AG04450 (cell line): Measurements from ENCODE around the gene MEX3D. TPM values are rescaled to one million over a fixed set of nuclear protein-coding genes. Genes with fewer than 3 reads are reported as not detected.
A peak's percentile ranks its signal among the peaks of the same experiment; 100 is the strongest.

Experiments
- CTCF ChIA-PET: fragments of 300-600, 350-600 bp; formaldehyde crosslinking; extraction: SDS; loops from one replicate; lab custom pipeline; 2022; ENCODE audit warnings: antibody characterized with exemption, inconsistent platforms; lab: Charles Lee
- POLR2A ChIA-PET: fragments of 350-600 bp; formaldehyde crosslinking; extraction: SDS; loops from one replicate; lab custom pipeline; 2021; ENCODE audit warnings: antibody characterized with exemption, inconsistent platforms; lab: Yijun Ruan, JAX
- DNase-seq: peaks from one replicate; pipeline ENCODE4 v3.0.0-alpha.2; 2011; ENCODE audit warnings: low read depth, low spot score
- H3K27ac ChIP-seq: one replicate; pipeline ENCODE4 v1.5.1; 2012; ENCODE audit warnings: low read depth, low read length, control low read depth
- H3K27me3 ChIP-seq: one replicate; pipeline ENCODE4 v1.6.0; 2012; ENCODE audit warnings: low read length; ENCODE audit not compliant: control insufficient read depth, insufficient read depth
- H3K4me3 ChIP-seq: 2 replicates; pipeline ENCODE4 v1.5.1; 2011; ENCODE audit warnings: mild to moderate bottlenecking, low read depth, low read length, control low read depth
- H3K9me3 ChIP-seq: 2 replicates; pipeline ENCODE4 v1.5.1; 2012; ENCODE audit warnings: low read length; ENCODE audit not compliant: control insufficient read depth, insufficient read depth
- polyA plus RNA-seq: library from polyadenylated mRNA; depleted of rRNA; stranded (reverse); fragments of >200 nt; gene quantifications from 2 replicates; pipeline ENCODE4 v1.2.3, GENCODE V29; 2011
- TF ChIP-seq, protein P1 (sequence below): IDR thresholded peaks from 2 replicates; pipeline ENCODE4 v1.5.1; 2011; ENCODE audit warnings: low read depth, low read length, control low read depth, inconsistent platforms

Gene MEX3D
- polyA plus RNA-seq, 1 experiment = 5.4 TPM

DNA sequence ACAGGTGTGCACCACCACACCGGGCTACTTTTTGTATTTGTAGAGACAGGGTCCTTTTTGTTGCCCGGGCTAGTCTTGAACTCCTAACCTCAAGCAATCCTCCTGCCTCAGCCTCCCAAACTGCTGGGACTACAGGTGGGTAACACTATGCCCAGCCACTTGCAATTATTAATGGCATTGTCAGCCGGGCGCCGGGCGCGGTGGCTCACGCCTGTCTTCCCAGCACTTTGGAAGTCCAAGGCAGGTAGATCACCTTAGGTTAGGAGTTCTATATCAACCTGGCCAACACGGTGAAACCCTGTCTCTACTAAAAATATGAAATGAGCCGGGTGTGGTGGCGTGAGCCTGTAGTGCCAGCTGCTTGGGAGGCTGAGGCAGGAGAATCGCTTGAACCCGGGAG is 2.7 kb upstream of the MEX3D start:
- ChIA-PET CTCF (no interaction called here), POLR2A (no interaction called here)
- DNase-seq = no peak
- TF ChIP-seq, protein P1, sequence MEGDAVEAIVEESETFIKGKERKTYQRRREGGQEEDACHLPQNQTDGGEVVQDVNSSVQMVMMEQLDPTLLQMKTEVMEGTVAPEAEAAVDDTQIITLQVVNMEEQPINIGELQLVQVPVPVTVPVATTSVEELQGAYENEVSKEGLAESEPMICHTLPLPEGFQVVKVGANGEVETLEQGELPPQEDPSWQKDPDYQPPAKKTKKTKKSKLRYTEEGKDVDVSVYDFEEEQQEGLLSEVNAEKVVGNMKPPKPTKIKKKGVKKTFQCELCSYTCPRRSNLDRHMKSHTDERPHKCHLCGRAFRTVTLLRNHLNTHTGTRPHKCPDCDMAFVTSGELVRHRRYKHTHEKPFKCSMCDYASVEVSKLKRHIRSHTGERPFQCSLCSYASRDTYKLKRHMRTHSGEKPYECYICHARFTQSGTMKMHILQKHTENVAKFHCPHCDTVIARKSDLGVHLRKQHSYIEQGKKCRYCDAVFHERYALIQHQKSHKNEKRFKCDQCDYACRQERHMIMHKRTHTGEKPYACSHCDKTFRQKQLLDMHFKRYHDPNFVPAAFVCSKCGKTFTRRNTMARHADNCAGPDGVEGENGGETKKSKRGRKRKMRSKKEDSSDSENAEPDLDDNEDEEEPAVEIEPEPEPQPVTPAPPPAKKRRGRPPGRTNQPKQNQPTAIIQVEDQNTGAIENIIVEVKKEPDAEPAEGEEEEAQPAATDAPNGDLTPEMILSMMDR = no peak
- Histone ChIP-seq H3K4me3 (no peak overlapping the region), H3K27me3 (peaks cover 4% of the 10 kb centered on the region), H3K9me3 (peaks cover 2% of the 10 kb centered on the region; the same call in 1 of the 2 replicates), H3K27ac (no peak overlapping the region)

DNA sequence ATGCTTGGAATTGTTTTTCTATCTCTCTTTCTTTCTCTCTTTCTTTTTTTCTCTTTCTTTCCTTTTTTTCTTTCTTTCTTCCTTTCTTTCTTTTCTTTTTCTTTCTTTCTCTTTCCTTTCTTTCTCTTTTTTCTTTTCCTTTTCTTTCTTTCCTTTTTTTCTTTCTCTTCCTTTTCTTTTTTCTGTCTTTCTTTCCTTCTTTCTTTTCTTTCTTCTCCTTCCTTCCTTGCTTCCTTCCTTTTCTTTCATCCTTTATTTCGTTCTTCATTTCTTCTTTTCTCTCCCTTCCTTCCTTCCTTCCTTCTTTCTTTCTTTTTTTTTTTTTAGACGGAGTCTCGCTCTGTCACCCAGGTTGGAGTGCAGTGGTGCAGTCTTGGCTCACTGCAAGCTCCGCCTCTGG is 1.9 kb upstream of the MEX3D start:
- POLR2A ChIA-PET = interaction anchor here (0.5 kb wide), 1 partner anchor 12 kb away, joined by 3 read pairs; no protein-coding TSS in a partner anchor
- TF ChIP-seq, protein P1 = no peak
- H3K9me3 ChIP-seq = peaks cover 2% of the 10 kb centered on the region; the same call in 1 of the 2 replicates
- no peak for DNase-seq
- no peak overlapping the region for H3K27ac ChIP-seq
- H3K4me3 ChIP-seq = no peak overlapping the region
- H3K27me3 ChIP-seq = peaks cover 4% of the 10 kb centered on the region
- CTCF ChIA-PET = no interaction called here

DNA sequence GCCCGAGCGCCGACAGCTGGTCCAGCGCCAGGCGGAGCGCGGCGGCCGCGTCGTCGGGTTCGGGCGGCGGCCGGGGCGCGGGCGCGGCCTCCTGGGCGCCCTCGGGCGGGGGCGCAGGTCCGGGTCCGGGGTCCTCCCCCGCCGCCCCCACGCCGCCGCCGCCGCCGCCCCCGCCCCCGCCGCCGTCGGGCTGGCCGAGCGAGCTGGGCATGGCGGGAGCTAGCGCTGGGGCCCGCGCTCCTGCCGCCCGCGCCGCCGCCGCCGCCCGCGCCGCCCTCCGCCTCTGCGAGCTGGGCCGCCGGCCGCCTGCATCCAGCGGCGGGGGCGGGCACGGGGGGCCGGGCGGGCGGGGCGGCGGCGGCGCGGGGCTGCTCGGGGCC is 287 bp downstream of the MEX3D start:
- TF ChIP-seq, protein P1 = no peak
- Histone ChIP-seq H3K27ac (no peak overlapping the region), H3K27me3 (peaks cover 4% of the 10 kb centered on the region), H3K9me3 (peaks cover 2% of the 10 kb centered on the region; the same call in 1 of the 2 replicates), H3K4me3 (peak overlapping the region; percentile 79; the same call in 1 of the 2 replicates)
- ChIA-PET POLR2A (no interaction called here), CTCF (no interaction called here)
- DNase-seq = no peak

DNA sequence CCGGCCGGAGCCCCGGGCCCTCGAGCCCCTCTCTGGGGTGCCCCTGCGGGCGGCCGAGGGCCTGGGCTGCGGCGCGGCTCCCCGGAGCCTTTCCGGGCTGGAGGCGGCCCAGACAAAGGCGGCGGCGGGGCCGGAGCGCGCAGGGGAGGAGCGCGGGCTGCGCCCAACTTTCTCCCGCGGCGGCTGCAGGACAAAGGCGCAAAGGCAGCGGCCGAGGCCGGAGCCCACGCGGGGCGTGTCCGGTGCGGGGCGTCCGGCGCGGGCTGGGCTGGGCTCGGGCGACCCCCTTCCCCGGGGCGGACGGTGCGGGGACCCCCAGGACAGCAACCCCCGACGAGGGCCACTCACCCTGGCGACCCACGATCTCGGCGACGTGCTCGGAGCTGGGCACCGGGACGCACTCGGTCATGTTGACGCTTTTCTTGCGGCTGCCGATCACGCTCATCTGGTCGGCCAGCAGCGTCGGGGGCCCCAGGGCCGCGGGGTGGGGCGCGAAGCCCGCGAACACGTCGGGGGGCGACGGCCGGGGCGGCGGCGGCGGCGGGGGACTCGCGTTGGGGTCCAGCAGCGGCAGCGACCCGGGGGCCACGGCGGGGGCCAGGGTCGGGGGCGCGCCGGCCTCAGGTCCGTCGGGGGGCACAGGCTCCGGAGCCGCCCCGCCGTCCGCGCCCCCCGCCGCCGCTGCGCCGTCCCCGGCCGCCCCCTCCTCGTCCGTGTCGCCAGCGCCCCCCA is 843 bp downstream of the MEX3D start:
- peak overlapping the region; percentile 98 for H3K27ac ChIP-seq
- peaks cover 4% of the 10 kb centered on the region for H3K27me3 ChIP-seq
- TF ChIP-seq, protein P1 = no peak
- H3K9me3 ChIP-seq = peaks cover 2% of the 10 kb centered on the region; the same call in 1 of the 2 replicates
- DNase-seq = no peak
- CTCF ChIA-PET = interaction anchor here (0.9 kb wide), 1 partner anchor 21 kb away, joined by 4 read pairs; no protein-coding TSS in a partner anchor
- peak overlapping the region; percentile 79 for H3K4me3 ChIP-seq
- POLR2A ChIA-PET = interaction anchor here (1.0 to 1.1 kb wide), 2 partner anchors 24 to 26 kb away, joined by 3 to 5 read pairs; partner anchors contain the start of gene MBD3
